Neural cell (in vitro differentiated cells): ENCODE results near the gene ZCCHC17. TPM values are rescaled to one million over a fixed set of nuclear protein-coding genes. Genes with fewer than 3 reads are reported as not detected.

Experiments
- H2AFZ ChIP-seq: fragments of 200-600, 300-800 bp; sonication (generic), shearing (Covaris generic); 2 replicates; pipeline ENCODE4 v1.6.0; 2014; ENCODE audit warnings: low read depth, mild to moderate bottlenecking, antibody characterized with exemption, low read length, moderate library complexity
- H3F3A ChIP-seq: fragments of 200-600 bp; shearing (Covaris generic); 2 replicates; pipeline ENCODE4 v1.6.1; 2016; ENCODE audit warnings: mild to moderate bottlenecking, moderate library complexity, mixed read lengths, antibody characterized with exemption, low read length; ENCODE audit not compliant: insufficient read depth, poor library complexity, severe bottlenecking
- H3K27ac ChIP-seq: fragments of 200-600, 300-800 bp; sonication (generic), shearing (Covaris generic); 2 replicates; pipeline ENCODE4 v1.5.1; 2014; ENCODE audit warnings: mild to moderate bottlenecking, low read length, moderate library complexity
- H3K27me3 ChIP-seq: fragments of 300-800, 200-600 bp; sonication (generic), shearing (Covaris generic); 2 replicates; pipeline ENCODE4 v1.6.0; 2014; ENCODE audit warnings: mild to moderate bottlenecking, low read depth, low read length, moderate library complexity; ENCODE audit not compliant: insufficient read depth
- H3K36me3 ChIP-seq: fragments of 300-800, 200-600 bp; sonication (generic), shearing (Covaris generic); 2 replicates; pipeline ENCODE4 v1.5.1; 2014; ENCODE audit warnings: mild to moderate bottlenecking, antibody characterized with exemption, low read length, moderate library complexity; ENCODE audit not compliant: insufficient read depth
- H3K4me2 ChIP-seq: fragments of 300-800, 200-600 bp; sonication (generic), shearing (Covaris generic); 2 replicates; pipeline ENCODE4 v1.6.0; 2014; ENCODE audit warnings: mild to moderate bottlenecking, low read length
- H3K4me3 ChIP-seq: fragments of 300-800, 200-600 bp; sonication (generic), shearing (Covaris generic); 2 replicates; pipeline ENCODE4 v1.5.1; 2014; ENCODE audit warnings: mild to moderate bottlenecking, low read length, moderate library complexity
- H3K79me2 ChIP-seq: fragments of 200-600 bp; shearing (Covaris generic); replicated peaks from 2 replicates; pipeline ENCODE4 v1.6.0; 2014; ENCODE audit warnings: mild to moderate bottlenecking, low read length, moderate library complexity; ENCODE audit not compliant: insufficient read depth
- H3K9ac ChIP-seq: fragments of 300-800, 200-600 bp; sonication (generic), shearing (Covaris generic); 2 replicates; pipeline ENCODE4 v1.6.1; 2016; ENCODE audit warnings: mild to moderate bottlenecking, low read length, mixed read lengths
- H3K9me2 ChIP-seq: fragments of 200-600 bp; shearing (Covaris generic); 2 replicates; pipeline ENCODE4 v1.6.1; 2016; ENCODE audit warnings: mild to moderate bottlenecking, low read length, mixed read lengths; ENCODE audit not compliant: insufficient read depth
- H3K9me3 ChIP-seq: fragments of 200-600, 300-800 bp; sonication (generic), shearing (Covaris generic); 2 replicates; pipeline ENCODE4 v1.6.1; 2016; ENCODE audit warnings: mild to moderate bottlenecking, mixed run types, low read length, moderate library complexity, mixed read lengths
- H4K20me1 ChIP-seq: fragments of 200-600 bp; shearing (Covaris generic); 2 replicates; pipeline ENCODE4 v1.6.1; 2016; ENCODE audit warnings: mild to moderate bottlenecking, mixed run types; ENCODE audit not compliant: insufficient read depth
- EP300 ChIP-seq: fragments of 450-650 bp; conservative IDR thresholded peaks from 2 replicates; pipeline ENCODE4 v1.6.1; 2014; ENCODE audit warnings: antibody characterized with exemption, mild to moderate bottlenecking, moderate library complexity; ENCODE audit not compliant: poor library complexity, severe bottlenecking
- EZH2 ChIP-seq: fragments of 200-600, 300-800 bp; shearing (Covaris generic), sonication (generic); IDR thresholded peaks from 2 replicates; pipeline ENCODE4 v1.6.1; 2014; ENCODE audit warnings: antibody characterized with exemption, low read length, borderline replicate concordance, mild to moderate bottlenecking; ENCODE audit not compliant: insufficient read depth, poor library complexity, severe bottlenecking
- MXI1 ChIP-seq: fragments of 450-650 bp; conservative IDR thresholded peaks from 2 replicates; pipeline ENCODE4 v1.6.1; 2014; ENCODE audit warnings: antibody characterized with exemption, mild to moderate bottlenecking; ENCODE audit not compliant: poor library complexity, severe bottlenecking
- POLR2AphosphoS5 ChIP-seq: IDR thresholded peaks from 2 replicates; pipeline ENCODE4 v1.6.1; 2012
- RAD21 ChIP-seq: fragments of 450-650 bp; conservative IDR thresholded peaks from 2 replicates; pipeline ENCODE4 v1.6.1; 2014; ENCODE audit warnings: antibody characterized with exemption, mild to moderate bottlenecking, moderate library complexity
- SMC3 ChIP-seq: fragments of 450-650 bp; conservative IDR thresholded peaks from 2 replicates; pipeline ENCODE4 v1.6.1; 2014; ENCODE audit warnings: antibody characterized with exemption, mild to moderate bottlenecking, moderate library complexity; ENCODE audit not compliant: poor library complexity
- TAF1 ChIP-seq: IDR thresholded peaks from 2 replicates; pipeline ENCODE4 v1.6.1; 2012; ENCODE audit warnings: low read depth
- polyA plus RNA-seq: library from polyadenylated mRNA; depleted of rRNA; stranded (reverse); fragments of >200 nt; gene quantifications from 2 replicates; pipeline ENCODE4 v1.2.3, GENCODE V29; 2014
- TF ChIP-seq, protein P1 (sequence below): IDR thresholded peaks from 2 replicates; pipeline ENCODE4 v1.6.1; 2012; ENCODE audit warnings: borderline replicate concordance
- TF ChIP-seq, protein P2 (sequence below): fragments of 450-650 bp; IDR thresholded peaks from 2 replicates; pipeline ENCODE4 v1.5.1; 2014; ENCODE audit warnings: antibody characterized with exemption, mild to moderate bottlenecking, moderate library complexity; ENCODE audit not compliant: poor library complexity, severe bottlenecking

The ZCCHC17 gene
- polyA plus RNA-seq, 1 donor from 2014 or later: 146 TPM

DNA sequence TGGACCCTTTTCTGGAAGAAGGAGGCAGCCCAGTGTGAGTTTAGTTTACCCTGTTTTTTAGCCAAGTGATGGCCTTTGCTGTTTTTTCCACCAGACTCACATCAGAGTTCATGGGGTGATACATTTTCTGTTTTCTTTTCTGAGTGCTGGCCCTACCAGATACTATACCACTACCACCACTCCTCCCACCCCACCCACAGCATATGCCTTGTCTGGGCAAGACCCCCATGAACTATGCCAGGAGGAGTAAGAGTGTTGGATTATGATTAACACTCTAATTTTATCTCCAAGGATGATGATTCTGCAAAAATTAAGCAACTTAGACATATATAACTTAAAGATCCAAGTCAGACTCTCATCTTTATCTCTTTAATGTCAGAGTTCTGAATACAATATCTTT is 50.0 kb downstream of the ZCCHC17 start:
- Histone ChIP-seq H3K27ac (no peak overlapping the region), H3K79me2 (no peaks in the 10 kb centered on the region), H3K9ac (no peak overlapping the region), H3K36me3 (no peaks in the 10 kb centered on the region), H3K4me2 (no peak overlapping the region), H3K27me3 (no peaks in the 10 kb centered on the region), H3F3A (no peaks in the 10 kb centered on the region), H2AFZ (no peak overlapping the region), H3K9me2 (no peaks in the 10 kb centered on the region), H3K4me3 (no peak overlapping the region), H4K20me1 (no peaks in the 10 kb centered on the region), H3K9me3 (no peaks in the 10 kb centered on the region)
- no peak for TF ChIP-seq TAF1

DNA sequence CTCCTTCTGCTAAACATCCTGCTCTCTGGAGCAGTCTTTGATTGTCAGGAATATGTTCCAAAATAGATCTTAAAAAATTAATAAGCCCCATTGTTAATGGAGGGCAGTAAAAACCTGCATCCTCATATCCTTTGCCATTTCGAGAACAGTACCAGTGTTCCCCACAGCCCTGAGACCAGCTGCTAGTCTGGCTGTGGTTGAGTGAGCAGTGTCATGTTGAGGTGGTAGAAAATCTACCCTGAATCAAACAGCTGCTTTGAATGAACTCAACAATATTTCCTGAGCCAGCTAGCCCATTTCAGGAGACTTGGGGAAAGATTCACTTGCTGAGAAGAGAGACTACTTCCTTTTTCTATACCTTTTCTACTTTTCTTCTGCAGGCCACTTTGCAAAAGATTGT is 51.6 kb downstream of the ZCCHC17 start:
- no peaks in the 10 kb centered on the region for H3K79me2 ChIP-seq
- H4K20me1 ChIP-seq: no peaks in the 10 kb centered on the region
- H3K4me3 ChIP-seq: no peak overlapping the region
- no peak overlapping the region for H3K27ac ChIP-seq
- no peaks in the 10 kb centered on the region for H3K9me3 ChIP-seq
- H2AFZ ChIP-seq: no peak overlapping the region
- H3K9ac ChIP-seq: no peak overlapping the region
- no peaks in the 10 kb centered on the region for H3K36me3 ChIP-seq
- H3K27me3 ChIP-seq: no peaks in the 10 kb centered on the region
- no peaks in the 10 kb centered on the region for H3K9me2 ChIP-seq
- H3F3A ChIP-seq: no peaks in the 10 kb centered on the region
- TF ChIP-seq EZH2 (no peak), TAF1 (no peak), RAD21 (no peak), SMC3 (no peak), MXI1 (no peak), POLR2AphosphoS5 (no peak), EP300 (no peak)
- TF ChIP-seq, protein P1, sequence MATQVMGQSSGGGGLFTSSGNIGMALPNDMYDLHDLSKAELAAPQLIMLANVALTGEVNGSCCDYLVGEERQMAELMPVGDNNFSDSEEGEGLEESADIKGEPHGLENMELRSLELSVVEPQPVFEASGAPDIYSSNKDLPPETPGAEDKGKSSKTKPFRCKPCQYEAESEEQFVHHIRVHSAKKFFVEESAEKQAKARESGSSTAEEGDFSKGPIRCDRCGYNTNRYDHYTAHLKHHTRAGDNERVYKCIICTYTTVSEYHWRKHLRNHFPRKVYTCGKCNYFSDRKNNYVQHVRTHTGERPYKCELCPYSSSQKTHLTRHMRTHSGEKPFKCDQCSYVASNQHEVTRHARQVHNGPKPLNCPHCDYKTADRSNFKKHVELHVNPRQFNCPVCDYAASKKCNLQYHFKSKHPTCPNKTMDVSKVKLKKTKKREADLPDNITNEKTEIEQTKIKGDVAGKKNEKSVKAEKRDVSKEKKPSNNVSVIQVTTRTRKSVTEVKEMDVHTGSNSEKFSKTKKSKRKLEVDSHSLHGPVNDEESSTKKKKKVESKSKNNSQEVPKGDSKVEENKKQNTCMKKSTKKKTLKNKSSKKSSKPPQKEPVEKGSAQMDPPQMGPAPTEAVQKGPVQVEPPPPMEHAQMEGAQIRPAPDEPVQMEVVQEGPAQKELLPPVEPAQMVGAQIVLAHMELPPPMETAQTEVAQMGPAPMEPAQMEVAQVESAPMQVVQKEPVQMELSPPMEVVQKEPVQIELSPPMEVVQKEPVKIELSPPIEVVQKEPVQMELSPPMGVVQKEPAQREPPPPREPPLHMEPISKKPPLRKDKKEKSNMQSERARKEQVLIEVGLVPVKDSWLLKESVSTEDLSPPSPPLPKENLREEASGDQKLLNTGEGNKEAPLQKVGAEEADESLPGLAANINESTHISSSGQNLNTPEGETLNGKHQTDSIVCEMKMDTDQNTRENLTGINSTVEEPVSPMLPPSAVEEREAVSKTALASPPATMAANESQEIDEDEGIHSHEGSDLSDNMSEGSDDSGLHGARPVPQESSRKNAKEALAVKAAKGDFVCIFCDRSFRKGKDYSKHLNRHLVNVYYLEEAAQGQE: no peak
- TF ChIP-seq, protein P2, sequence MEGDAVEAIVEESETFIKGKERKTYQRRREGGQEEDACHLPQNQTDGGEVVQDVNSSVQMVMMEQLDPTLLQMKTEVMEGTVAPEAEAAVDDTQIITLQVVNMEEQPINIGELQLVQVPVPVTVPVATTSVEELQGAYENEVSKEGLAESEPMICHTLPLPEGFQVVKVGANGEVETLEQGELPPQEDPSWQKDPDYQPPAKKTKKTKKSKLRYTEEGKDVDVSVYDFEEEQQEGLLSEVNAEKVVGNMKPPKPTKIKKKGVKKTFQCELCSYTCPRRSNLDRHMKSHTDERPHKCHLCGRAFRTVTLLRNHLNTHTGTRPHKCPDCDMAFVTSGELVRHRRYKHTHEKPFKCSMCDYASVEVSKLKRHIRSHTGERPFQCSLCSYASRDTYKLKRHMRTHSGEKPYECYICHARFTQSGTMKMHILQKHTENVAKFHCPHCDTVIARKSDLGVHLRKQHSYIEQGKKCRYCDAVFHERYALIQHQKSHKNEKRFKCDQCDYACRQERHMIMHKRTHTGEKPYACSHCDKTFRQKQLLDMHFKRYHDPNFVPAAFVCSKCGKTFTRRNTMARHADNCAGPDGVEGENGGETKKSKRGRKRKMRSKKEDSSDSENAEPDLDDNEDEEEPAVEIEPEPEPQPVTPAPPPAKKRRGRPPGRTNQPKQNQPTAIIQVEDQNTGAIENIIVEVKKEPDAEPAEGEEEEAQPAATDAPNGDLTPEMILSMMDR: no peak
- no peak overlapping the region for H3K4me2 ChIP-seq

DNA sequence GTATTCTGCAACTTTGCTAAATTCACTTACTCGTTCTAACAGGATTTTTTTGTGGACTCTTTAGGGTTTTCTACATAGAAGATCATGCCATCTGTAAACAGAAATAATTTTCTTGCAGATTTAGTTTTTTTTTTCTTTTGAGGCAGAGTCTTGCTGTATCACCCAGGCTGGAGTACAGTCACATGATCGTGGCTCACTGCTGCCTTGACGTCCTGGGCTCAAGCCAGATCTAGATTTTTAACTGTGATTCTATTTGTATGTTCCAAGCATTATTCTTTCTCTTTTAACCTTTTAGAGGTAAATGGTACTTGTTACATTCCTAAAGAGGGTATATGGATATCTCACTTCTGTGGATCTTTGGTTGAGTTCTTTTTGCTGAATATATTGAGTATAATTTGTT is 57.5 kb downstream of the ZCCHC17 start:
- H3K9me3 ChIP-seq: no peaks in the 10 kb centered on the region
- H3K27ac ChIP-seq: no peak overlapping the region
- no peak overlapping the region for H2AFZ ChIP-seq
- H3K9me2 ChIP-seq: no peaks in the 10 kb centered on the region
- no peaks in the 10 kb centered on the region for H3F3A ChIP-seq
- no peak overlapping the region for H3K4me3 ChIP-seq
- H3K9ac ChIP-seq: no peak overlapping the region
- no peaks in the 10 kb centered on the region for H3K27me3 ChIP-seq
- TF ChIP-seq SMC3 (no peak), TAF1 (no peak), EP300 (no peak), POLR2AphosphoS5 (no peak), RAD21 (no peak)
- TF ChIP-seq, protein P1: no peak
- H3K79me2 ChIP-seq: no peaks in the 10 kb centered on the region
- H3K4me2 ChIP-seq: no peak overlapping the region
- no peaks in the 10 kb centered on the region for H4K20me1 ChIP-seq
- no peaks in the 10 kb centered on the region for H3K36me3 ChIP-seq
